Keratinocyte (primary cell): ENCODE measurements around the gene SND1. TPM values are rescaled to one million over a fixed set of nuclear protein-coding genes. Genes with fewer than 3 reads are reported as not detected.

ENCODE experiments used
- DNase-seq: peaks from one replicate; pipeline ENCODE4 v3.0.0-alpha.2; 2011; ENCODE audit warnings: low read depth, missing footprints, low spot score
- FAIRE-seq: peaks from 2 replicates; lab custom pipeline; 2011; peaks lifted over from hg19 to GRCh38; lab: Jason Lieb, UNC
- H2AFZ ChIP-seq: 2 replicates; pipeline ENCODE4 v1.6.0; 2012; ENCODE audit warnings: low read length, control low read depth, inconsistent platforms; ENCODE audit not compliant: control insufficient read depth
- H3K27ac ChIP-seq: 2 replicates; pipeline ENCODE4 v1.5.1; 2011; ENCODE audit warnings: low read length; ENCODE audit not compliant: control insufficient read depth, insufficient read depth
- H3K27me3 ChIP-seq: 3 replicates; pipeline ENCODE4 v1.6.0; 2011; ENCODE audit warnings: low read length; ENCODE audit not compliant: control insufficient read depth, insufficient read depth; ENCODE audit errors: extremely low read depth
- H3K36me3 ChIP-seq, 2 experiments: 2 replicates in 1 of 2; 3 replicates in 1 of 2; pipeline ENCODE4 v1.5.1; 2011; ENCODE audit warnings: low read length in 2 of 2, mild to moderate bottlenecking in 1 of 2; ENCODE audit not compliant: control insufficient read depth in 2 of 2, insufficient read depth in 2 of 2; ENCODE audit errors: extremely low read depth in 1 of 2
- H3K4me1 ChIP-seq: 3 replicates; pipeline ENCODE4 v1.5.1; 2011; ENCODE audit warnings: low read length; ENCODE audit not compliant: control insufficient read depth, insufficient read depth; ENCODE audit errors: extremely low read depth
- H3K4me2 ChIP-seq: 3 replicates; pipeline ENCODE4 v1.6.0; 2011; ENCODE audit warnings: low read depth, low read length; ENCODE audit not compliant: control insufficient read depth, insufficient read depth; ENCODE audit errors: extremely low read depth
- H3K4me3 ChIP-seq, 3 experiments: fragments of 200-600 bp in 1 of 3; sonication (generic) in 1 of 3; 2 replicates in 2 of 3; 3 replicates in 1 of 3; pipeline ENCODE4 v1.5.1; 2011 to 2016; ENCODE audit warnings: low read length in 3 of 3, mild to moderate bottlenecking in 3 of 3, control low read depth in 2 of 3, inconsistent platforms in 1 of 3, low read depth in 1 of 3, mixed read lengths in 1 of 3, mixed run types in 1 of 3, moderate library complexity in 1 of 3; ENCODE audit not compliant: control insufficient read depth in 2 of 3, insufficient read depth in 2 of 3; ENCODE audit errors: extremely low read depth in 1 of 3
- H3K79me2 ChIP-seq: 2 replicates; pipeline ENCODE4 v1.6.0; 2012; ENCODE audit warnings: low read length; ENCODE audit not compliant: control insufficient read depth, insufficient read depth
- H3K9ac ChIP-seq: 3 replicates; pipeline ENCODE4 v1.6.0; 2011; ENCODE audit warnings: low read length; ENCODE audit not compliant: control insufficient read depth, insufficient read depth; ENCODE audit errors: extremely low read depth
- H3K9me1 ChIP-seq: 3 replicates; pipeline ENCODE4 v1.6.0; 2011; ENCODE audit warnings: low read length; ENCODE audit not compliant: control insufficient read depth, insufficient read depth; ENCODE audit errors: extremely low read depth
- H3K9me3 ChIP-seq: 2 replicates; pipeline ENCODE4 v1.5.1; 2012; ENCODE audit warnings: low read depth, low read length; ENCODE audit not compliant: control insufficient read depth
- H4K20me1 ChIP-seq: 3 replicates; pipeline ENCODE4 v1.6.0; 2011; ENCODE audit warnings: low read length; ENCODE audit not compliant: control insufficient read depth, insufficient read depth; ENCODE audit errors: extremely low read depth
- EZH2 ChIP-seq: IDR thresholded peaks from one replicate; pipeline ENCODE4 v1.6.1; 2012; ENCODE audit warnings: inconsistent platforms, mild to moderate bottlenecking, low read length, moderate library complexity
- dilution Hi-C: fragments of 300-500 bp; cut with MboI; formaldehyde crosslinking; loops from one replicate; pipeline ENCODE4 v1.7.0; 2020; ENCODE audit warnings: low sequenced_read_pairs; ENCODE audit not compliant: extremely low pct_ligation_motif_present
- polyA plus RNA-seq, 5 experiments: library from polyadenylated mRNA; depleted of rRNA in 3 of 5; stranded (reverse) in 3 of 5; stranded (forward) in 1 of 5; unstranded in 1 of 5; fragments of >200 nt; gene quantifications; 1 replicate in 1 of 5; 2 replicates in 3 of 5; 3 replicates in 1 of 5; pipeline versions ENCODE4 v1.2.1 to v1.2.3, GENCODE V29; 2011 to 2012; ENCODE audit warnings: missing spikeins in 2 of 5, low read depth in 1 of 5, low replicate concordance in 1 of 5
- TF ChIP-seq, protein P1 (sequence below), 3 experiments: IDR thresholded peaks in 1 of 3; conservative IDR thresholded peaks in 1 of 3; optimal IDR thresholded peaks in 1 of 3; 2 replicates in 2 of 3; 3 replicates in 1 of 3; pipeline versions ENCODE3 to v1.5.1; 2011; ENCODE audit warnings: low read length in 3 of 3, mild to moderate bottlenecking in 3 of 3, moderate library complexity in 2 of 3, control low read depth in 1 of 3, inconsistent platforms in 1 of 3; ENCODE audit not compliant: insufficient read depth in 2 of 3; ENCODE audit errors: extremely low read depth in 1 of 3

The SND1 gene
- polyA plus RNA-seq, 1 donor (not counting 4 experiments of a cell fraction or from before 2014, with no cell fraction given): 140 TPM

- no peak for DNase-seq
- Histone ChIP-seq H3K27me3 (no peaks in the 10 kb centered on the region), H3K4me3 (no peak overlapping the region), H3K79me2 (no peaks in the 10 kb centered on the region), H4K20me1 (no peaks in the 10 kb centered on the region), H3K9me3 (no peaks in the 10 kb centered on the region), H3K36me3 (peaks cover 5 to 19% of the 10 kb centered on the region in 2 experiments), H3K4me2 (no peak overlapping the region), H3K4me1 (peaks cover 35% of the 10 kb centered on the region), H3K9me1 (no peaks in the 10 kb centered on the region), H3K9ac (no peak overlapping the region), H3K27ac (peak overlapping the region; percentile 47), H2AFZ (no peak overlapping the region)
- no peak for FAIRE-seq
- no peak for TF ChIP-seq EZH2
- TF ChIP-seq, protein P1, sequence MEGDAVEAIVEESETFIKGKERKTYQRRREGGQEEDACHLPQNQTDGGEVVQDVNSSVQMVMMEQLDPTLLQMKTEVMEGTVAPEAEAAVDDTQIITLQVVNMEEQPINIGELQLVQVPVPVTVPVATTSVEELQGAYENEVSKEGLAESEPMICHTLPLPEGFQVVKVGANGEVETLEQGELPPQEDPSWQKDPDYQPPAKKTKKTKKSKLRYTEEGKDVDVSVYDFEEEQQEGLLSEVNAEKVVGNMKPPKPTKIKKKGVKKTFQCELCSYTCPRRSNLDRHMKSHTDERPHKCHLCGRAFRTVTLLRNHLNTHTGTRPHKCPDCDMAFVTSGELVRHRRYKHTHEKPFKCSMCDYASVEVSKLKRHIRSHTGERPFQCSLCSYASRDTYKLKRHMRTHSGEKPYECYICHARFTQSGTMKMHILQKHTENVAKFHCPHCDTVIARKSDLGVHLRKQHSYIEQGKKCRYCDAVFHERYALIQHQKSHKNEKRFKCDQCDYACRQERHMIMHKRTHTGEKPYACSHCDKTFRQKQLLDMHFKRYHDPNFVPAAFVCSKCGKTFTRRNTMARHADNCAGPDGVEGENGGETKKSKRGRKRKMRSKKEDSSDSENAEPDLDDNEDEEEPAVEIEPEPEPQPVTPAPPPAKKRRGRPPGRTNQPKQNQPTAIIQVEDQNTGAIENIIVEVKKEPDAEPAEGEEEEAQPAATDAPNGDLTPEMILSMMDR (optimal IDR thresholded peaks at IDR 0.05 in 1 of 3, IDR thresholded peaks at IDR 0.05 in 1 of 3, conservative IDR thresholded peaks at IDR 0.05 in 1 of 3; ENCODE audit: extremely low read depth in 1 of 3, insufficient read depth in 2 of 3, low read length in 3 of 3): peak; percentile 52 to 62 (median 57)
- dilution Hi-C loops: no loop called here
Observed at GRCh38 chr7:128020159-128020558, 368.2 kb downstream of the SND1 start.

- peaks cover 35% of the 10 kb centered on the region for H3K4me1 ChIP-seq
- H3K27ac ChIP-seq: peak overlapping the region; percentile 47
- dilution Hi-C loops: no loop called here
Observed at GRCh38 chr7:128021366-128021765, 369.4 kb downstream of the SND1 start.

More at GRCh38 chr7:128021366-128021765, 369.4 kb downstream of the SND1 start:
- Histone ChIP-seq H3K9ac (peak overlapping the region; percentile 25), H2AFZ (no peak overlapping the region), H3K4me3 (no peak overlapping the region), H3K4me2 (peak overlapping the region; percentile 49), H3K36me3 (peaks cover 8 to 19% of the 10 kb centered on the region in 2 experiments), H3K9me1 (no peaks in the 10 kb centered on the region), H3K9me3 (no peaks in the 10 kb centered on the region), H4K20me1 (no peaks in the 10 kb centered on the region), H3K79me2 (no peaks in the 10 kb centered on the region), H3K27me3 (no peaks in the 10 kb centered on the region)
- FAIRE-seq: peak; percentile 92
- TF ChIP-seq, protein P1 (optimal IDR thresholded peaks at IDR 0.05 in 1 of 3, IDR thresholded peaks at IDR 0.05 in 1 of 3, conservative IDR thresholded peaks at IDR 0.05 in 1 of 3; ENCODE audit: extremely low read depth in 1 of 3, insufficient read depth in 2 of 3, low read length in 3 of 3): no peak
- peak; percentile 94 for DNase-seq
